ENCODE results near the gene RNASEH2B. TPM values are rescaled to one million over a fixed set of nuclear protein-coding genes. Genes with fewer than 3 reads are reported as not detected.

RNASEH2B gene
- total and polyA plus RNA-seq, 2 experiments from 2014 or later = 21.1 to 27.5 TPM

GRCh38 chr13:50957620-50958019 is 48.0 kb downstream of the RNASEH2B start:
- H3K27me3 ChIP-seq = no peaks in the 10 kb centered on the region
- no peaks in the 10 kb centered on the region for H3K36me3 ChIP-seq
- no peaks in the 10 kb centered on the region for H3K4me1 ChIP-seq (ENCODE audit: low read depth)
- no peak overlapping the region for H3K4me3 ChIP-seq
- TF ChIP-seq, protein P1, sequence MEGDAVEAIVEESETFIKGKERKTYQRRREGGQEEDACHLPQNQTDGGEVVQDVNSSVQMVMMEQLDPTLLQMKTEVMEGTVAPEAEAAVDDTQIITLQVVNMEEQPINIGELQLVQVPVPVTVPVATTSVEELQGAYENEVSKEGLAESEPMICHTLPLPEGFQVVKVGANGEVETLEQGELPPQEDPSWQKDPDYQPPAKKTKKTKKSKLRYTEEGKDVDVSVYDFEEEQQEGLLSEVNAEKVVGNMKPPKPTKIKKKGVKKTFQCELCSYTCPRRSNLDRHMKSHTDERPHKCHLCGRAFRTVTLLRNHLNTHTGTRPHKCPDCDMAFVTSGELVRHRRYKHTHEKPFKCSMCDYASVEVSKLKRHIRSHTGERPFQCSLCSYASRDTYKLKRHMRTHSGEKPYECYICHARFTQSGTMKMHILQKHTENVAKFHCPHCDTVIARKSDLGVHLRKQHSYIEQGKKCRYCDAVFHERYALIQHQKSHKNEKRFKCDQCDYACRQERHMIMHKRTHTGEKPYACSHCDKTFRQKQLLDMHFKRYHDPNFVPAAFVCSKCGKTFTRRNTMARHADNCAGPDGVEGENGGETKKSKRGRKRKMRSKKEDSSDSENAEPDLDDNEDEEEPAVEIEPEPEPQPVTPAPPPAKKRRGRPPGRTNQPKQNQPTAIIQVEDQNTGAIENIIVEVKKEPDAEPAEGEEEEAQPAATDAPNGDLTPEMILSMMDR (IDR thresholded peaks at IDR 0.05; ENCODE audit: low read depth, low read length) = no peak
- no peak for DNase-seq (ENCODE audit: low read depth in 1 of 2, low spot score in 1 of 2)
- H3K27ac ChIP-seq = no peak overlapping the region
- H3K9me3 ChIP-seq (ENCODE audit: low read depth) = no peaks in the 10 kb centered on the region

- Histone ChIP-seq H3K4me1 (ENCODE audit: low read depth) (no peaks in the 10 kb centered on the region), H3K4me3 (no peak overlapping the region), H3K27ac (no peak overlapping the region), H3K36me3 (no peaks in the 10 kb centered on the region), H3K9me3 (ENCODE audit: low read depth) (no peaks in the 10 kb centered on the region), H3K27me3 (no peaks in the 10 kb centered on the region)
- peak; percentile 34 to 49 for DNase-seq (ENCODE audit: low read depth in 1 of 2, low spot score in 1 of 2)
- TF ChIP-seq, protein P1 (IDR thresholded peaks at IDR 0.05; ENCODE audit: low read depth, low read length) = no peak
Observed at GRCh38 chr13:50969691-50970090, 60.1 kb downstream of the RNASEH2B start.

GRCh38 chr13:50970956-50971355 is 61.4 kb downstream of the RNASEH2B start:
- no peaks in the 10 kb centered on the region for H3K9me3 ChIP-seq (ENCODE audit: low read depth)
- TF ChIP-seq, protein P1 (IDR thresholded peaks at IDR 0.05; ENCODE audit: low read depth, low read length) = no peak
- no peak overlapping the region for H3K4me3 ChIP-seq
- H3K27ac ChIP-seq = no peak overlapping the region
- DNase-seq (ENCODE audit: low read depth in 1 of 2, low spot score in 1 of 2) = no peak
- no peaks in the 10 kb centered on the region for H3K36me3 ChIP-seq
- H3K4me1 ChIP-seq (ENCODE audit: low read depth) = no peaks in the 10 kb centered on the region
- H3K27me3 ChIP-seq = no peaks in the 10 kb centered on the region

GRCh38 chr13:50974268-50974667 is 64.7 kb downstream of the RNASEH2B start:
- DNase-seq (ENCODE audit: low read depth in 1 of 2, low spot score in 1 of 2) = no peak
- Histone ChIP-seq H3K4me3 (no peak overlapping the region), H3K9me3 (ENCODE audit: low read depth) (no peaks in the 10 kb centered on the region), H3K4me1 (ENCODE audit: low read depth) (no peaks in the 10 kb centered on the region), H3K36me3 (no peaks in the 10 kb centered on the region), H3K27me3 (no peaks in the 10 kb centered on the region), H3K27ac (no peak overlapping the region)
- TF ChIP-seq, protein P1 (IDR thresholded peaks at IDR 0.05; ENCODE audit: low read depth, low read length) = no peak

DNA sequence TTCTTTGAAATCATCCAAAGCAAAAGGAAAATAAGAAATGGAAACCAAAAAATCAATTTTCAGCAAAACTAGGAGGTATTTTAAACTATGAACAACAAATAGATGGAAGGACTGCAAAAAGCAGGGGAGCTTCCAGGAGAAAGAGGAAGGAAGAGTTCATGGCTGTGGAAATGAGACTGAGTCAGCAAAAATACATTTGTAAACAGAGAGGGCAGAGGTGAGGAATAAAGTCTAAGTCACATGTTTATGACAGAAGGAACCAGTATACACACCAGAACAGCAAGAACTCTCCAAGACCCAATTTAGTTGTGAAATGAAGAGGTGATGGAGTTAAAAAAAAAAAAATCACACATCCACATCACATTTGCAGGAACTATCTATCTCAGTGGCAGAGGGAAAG is 69.6 kb downstream of the RNASEH2B start:
- TF ChIP-seq, protein P1 (IDR thresholded peaks at IDR 0.05; ENCODE audit: low read depth, low read length) = no peak
- H3K27ac ChIP-seq = no peak overlapping the region

GRCh38 chr13:50981686-50982085 is 72.1 kb downstream of the RNASEH2B start:
- peak overlapping the region; percentile 6 for H3K4me3 ChIP-seq
- no peak for DNase-seq (ENCODE audit: low read depth in 1 of 2, low spot score in 1 of 2)
- no peaks in the 10 kb centered on the region for H3K4me1 ChIP-seq (ENCODE audit: low read depth)
- no peak overlapping the region for H3K27ac ChIP-seq
- no peaks in the 10 kb centered on the region for H3K27me3 ChIP-seq
- H3K9me3 ChIP-seq (ENCODE audit: low read depth) = no peaks in the 10 kb centered on the region
- H3K36me3 ChIP-seq = no peaks in the 10 kb centered on the region
- TF ChIP-seq, protein P1 (IDR thresholded peaks at IDR 0.05; ENCODE audit: low read depth, low read length) = no peak

More for the DNA sequence above, 69.6 kb downstream of the RNASEH2B start:
- Histone ChIP-seq H3K36me3 (no peaks in the 10 kb centered on the region), H3K27me3 (no peaks in the 10 kb centered on the region), H3K4me3 (no peak overlapping the region), H3K9me3 (ENCODE audit: low read depth) (no peaks in the 10 kb centered on the region), H3K4me1 (ENCODE audit: low read depth) (no peaks in the 10 kb centered on the region)
- no peak for DNase-seq (ENCODE audit: low read depth in 1 of 2, low spot score in 1 of 2)

All from cardiac muscle cell (in vitro differentiated cells and primary cell).